IMR-90 (cell line): ENCODE results near the gene CASKIN1. TPM values are rescaled to one million over a fixed set of nuclear protein-coding genes. Genes with fewer than 3 reads are reported as not detected.
A peak's percentile ranks its signal among the peaks of the same experiment; 100 is the strongest.

Experiments
- ATAC-seq: fragments of 200-7000 bp; cut with Tn5 transposase; 2 replicates; pipeline ENCODE4 v1.9.1; 2020; ENCODE audit warnings: low read depth, mild to moderate bottlenecking, moderate library complexity
- BruUV-seq: library from RNA; stranded (reverse); fragments of 400-500 nt; replicated peaks from 2 replicates; lab custom pipeline; 2021; lab: Mats Ljungman, UMichigan
- CTCF ChIA-PET: fragments of 300-600 bp; formaldehyde crosslinking; extraction: SDS; loops from one replicate; lab custom pipeline; 2021; ENCODE audit warnings: antibody characterized with exemption; lab: Yijun Ruan, JAX
- POLR2A ChIA-PET: fragments of 300-600 bp; sonication (Branson Sonifier 250); formaldehyde crosslinking; loops from one replicate; lab custom pipeline; 2022; ENCODE audit warnings: antibody characterized with exemption; ENCODE audit not compliant: unreplicated experiment; lab: Charles Lee
- DNase-seq: peaks from one replicate; pipeline ENCODE4 v3.0.0; 2013
- H2AFZ ChIP-seq: replicated peaks from 2 replicates; pipeline ENCODE3; 2013; ENCODE audit warnings: low read length, mild to moderate bottlenecking; ENCODE audit not compliant: poor library complexity
- H2AK5ac ChIP-seq: 2 replicates; pipeline ENCODE4 v1.6.1; 2013; ENCODE audit warnings: low read depth, low read length, inconsistent platforms
- H2AK9ac ChIP-seq: replicated peaks from 2 replicates; pipeline ENCODE3; 2013; ENCODE audit warnings: mild to moderate bottlenecking, low read depth, low read length, moderate library complexity; ENCODE audit not compliant: poor library complexity
- H2BK120ac ChIP-seq: 2 replicates; pipeline ENCODE4 v1.6.1; 2013; ENCODE audit warnings: low read depth, low read length, inconsistent platforms
- H2BK15ac ChIP-seq: 3 replicates; pipeline ENCODE4 v1.6.1; 2013; ENCODE audit warnings: low read depth, low read length, inconsistent platforms
- H2BK20ac ChIP-seq: 2 replicates; pipeline ENCODE4 v1.6.1; 2013; ENCODE audit warnings: low read depth, mild to moderate bottlenecking, inconsistent platforms, low read length, moderate library complexity
- H2BK5ac ChIP-seq: 2 replicates; pipeline ENCODE4 v1.6.1; 2013; ENCODE audit warnings: mild to moderate bottlenecking, low read depth, low read length, inconsistent platforms; ENCODE audit not compliant: poor library complexity, severe bottlenecking
- H3K14ac ChIP-seq: replicated peaks from 2 replicates; pipeline ENCODE4 v1.6.1; 2013; ENCODE audit warnings: low read depth, low read length, inconsistent platforms
- H3K18ac ChIP-seq: 2 replicates; pipeline ENCODE4 v1.6.1; 2013; ENCODE audit warnings: low read depth, low read length, control low read depth
- H3K23ac ChIP-seq: 2 replicates; pipeline ENCODE4 v1.6.1; 2013; ENCODE audit warnings: low read depth, low read length, inconsistent platforms
- H3K27ac ChIP-seq: 2 replicates; pipeline ENCODE4 v1.5.1; 2013; ENCODE audit warnings: mild to moderate bottlenecking, control low read depth, low read length; ENCODE audit not compliant: insufficient read depth
- H3K27me3 ChIP-seq: 2 replicates; pipeline ENCODE4 v1.6.1; 2013; ENCODE audit warnings: low read length; ENCODE audit not compliant: control insufficient read depth, insufficient read depth
- H3K36me3 ChIP-seq: 2 replicates; pipeline ENCODE4 v1.6.1; 2013; ENCODE audit warnings: low read length, mixed read lengths; ENCODE audit not compliant: control insufficient read depth, insufficient read depth
- H3K4ac ChIP-seq: 2 replicates; pipeline ENCODE4 v1.6.1; 2013; ENCODE audit warnings: low read depth, low read length, inconsistent platforms
- H3K4me1 ChIP-seq: 2 replicates; pipeline ENCODE4 v1.6.1; 2013; ENCODE audit warnings: low read length, mixed read lengths; ENCODE audit not compliant: control insufficient read depth, insufficient read depth
- H3K4me2 ChIP-seq: 2 replicates; pipeline ENCODE4 v1.6.1; 2013; ENCODE audit warnings: low read depth, mild to moderate bottlenecking, control low read depth, low read length, moderate library complexity
- H3K4me3 ChIP-seq: 2 replicates; pipeline ENCODE4 v1.5.1; 2013; ENCODE audit warnings: low read depth, mild to moderate bottlenecking, control low read depth, low read length, moderate library complexity; ENCODE audit not compliant: insufficient read depth
- H3K56ac ChIP-seq: 2 replicates; pipeline ENCODE4 v1.6.1; 2013; ENCODE audit warnings: low read length, inconsistent platforms; ENCODE audit not compliant: insufficient read depth; ENCODE audit errors: extremely low read depth
- H3K79me1 ChIP-seq, 2 experiments: 2 replicates each; pipeline ENCODE4 v1.6.1; 2013; ENCODE audit warnings: low read length in 2 of 2, inconsistent platforms in 1 of 2, low read depth in 1 of 2
- H3K9ac ChIP-seq: 2 replicates; pipeline ENCODE4 v1.6.1; 2013; ENCODE audit warnings: low read depth, low read length, control low read depth
- H3K9me1 ChIP-seq: 2 replicates; pipeline ENCODE4 v1.6.1; 2013; ENCODE audit warnings: low read length, inconsistent platforms; ENCODE audit not compliant: insufficient read depth
- H3K9me3 ChIP-seq: 2 replicates; pipeline ENCODE4 v1.6.1; 2013; ENCODE audit warnings: low read length; ENCODE audit not compliant: control insufficient read depth, insufficient read depth
- H4K20me1 ChIP-seq: 2 replicates; pipeline ENCODE4 v1.6.1; 2013; ENCODE audit warnings: low read length, inconsistent platforms; ENCODE audit not compliant: insufficient read depth
- H4K5ac ChIP-seq: 2 replicates; pipeline ENCODE4 v1.6.1; 2013; ENCODE audit warnings: mild to moderate bottlenecking, low read depth, low read length, control low read depth
- H4K8ac ChIP-seq, 2 experiments: 2 replicates each; pipeline ENCODE4 v1.6.1; 2013; ENCODE audit warnings: low read depth in 2 of 2, low read length in 2 of 2, control low read depth in 1 of 2, inconsistent platforms in 1 of 2
- H4K91ac ChIP-seq: 2 replicates; pipeline ENCODE4 v1.6.1; 2013; ENCODE audit warnings: low read depth, low read length, inconsistent platforms; ENCODE audit not compliant: insufficient read depth
- BHLHE40 ChIP-seq: fragments of 150-350 bp; IDR thresholded peaks from 2 replicates; pipeline ENCODE4 v1.6.1; 2016; ENCODE audit warnings: mild to moderate bottlenecking, low read depth, low read length
- CEBPB ChIP-seq: IDR thresholded peaks from 2 replicates; pipeline ENCODE4 v1.6.1; 2012; ENCODE audit warnings: low read depth, low read length, improper control_type of control experiment
- FOS ChIP-seq: fragments of 150-350 bp; IDR thresholded peaks from 2 replicates; pipeline ENCODE4 v1.6.1; 2016; ENCODE audit warnings: low read depth, low read length
- MAZ ChIP-seq: IDR thresholded peaks from 2 replicates; pipeline ENCODE4 v1.6.1; 2012; ENCODE audit warnings: low read depth, mild to moderate bottlenecking, low read length, improper control_type of control experiment, moderate library complexity, borderline replicate concordance
- MXI1 ChIP-seq: IDR thresholded peaks from 2 replicates; pipeline ENCODE4 v1.6.1; 2012; ENCODE audit warnings: low read depth, mild to moderate bottlenecking, low read length, moderate library complexity, borderline replicate concordance
- POLR2A ChIP-seq: IDR thresholded peaks from 2 replicates; pipeline ENCODE4 v1.6.1; 2012; ENCODE audit warnings: mild to moderate bottlenecking, low read depth, low read length
- SMC3 ChIP-seq: fragments of 150-350 bp; IDR thresholded peaks from 2 replicates; pipeline ENCODE4 v1.6.1; 2016; ENCODE audit warnings: low read depth, mild to moderate bottlenecking, antibody characterized with exemption, low read length, moderate library complexity
- WGBS, 2 experiments: methylation state at CpG; one replicate each; pipeline versions ENCODE4 v1.1.5 to v1.1.7; 2013; ENCODE audit warnings: missing lambda C conversion rate in 2 of 2; ENCODE audit not compliant: insufficient read length in 1 of 2; ENCODE audit errors: extremely low coverage in 2 of 2; 5-methylcytosine and 5-hydroxymethylcytosine counted together
- dilution Hi-C: fragments of 300-500 bp; cut with HindIII; formaldehyde crosslinking; loops from one replicate; pipeline ENCODE4 v1.14.3; 2018; ENCODE audit warnings: low sequenced_read_pairs; ENCODE audit not compliant: unreplicated experiment
- in situ Hi-C: fragments of 300-500 bp; cut with MboI; formaldehyde crosslinking; loops from 3 replicates; pipeline ENCODE4 v1.14.3; 2019; ENCODE audit warnings: low sequenced_read_pairs, inconsistent platforms, mixed read lengths
- intact Hi-C: fragments of 100-400 bp; cut with micrococcal nuclease; formaldehyde crosslinking; loops from 2 replicates; pipeline ENCODE4 v1.10.0; 2022
- polyA plus RNA-seq, 3 experiments: library from polyadenylated mRNA; depleted of rRNA; stranded (reverse); fragments of >200 nt; gene quantifications; 2 replicates each; pipeline ENCODE4 v1.2.3, GENCODE V29; 2012; ENCODE audit warnings: low replicate concordance in 1 of 3
- total RNA-seq: library from RNA; depleted of rRNA; stranded (reverse); fragments of >200 nt; gene quantifications from 2 replicates; pipeline ENCODE4 v1.2.3, GENCODE V29; 2012

Gene CASKIN1
- total and polyA plus RNA-seq, 2 of the 4 experiments (the other 2 are of a cell fraction), result 0.05 TPM; not detected in 1

- TF ChIP-seq SMC3 (no peak), MXI1 (peak; percentile 95), BHLHE40 (peak; percentile 76)
Observed at GRCh38 chr16:2155091-2155950, 41.1 kb downstream of the CASKIN1 start, which contains the start of gene TRAF7 (continued).

- Histone ChIP-seq H3K4me3 (peak overlapping the region; percentile 64), H2AFZ (no peak overlapping the region), H3K27ac (peak overlapping the region; percentile 79), H3K4me2 (peak overlapping the region; percentile 98), H2BK5ac (peak overlapping the region; percentile 72), H3K9ac (peak overlapping the region; percentile 95), H2AK9ac (peak overlapping the region; percentile 100), H3K27me3 (no peaks in the 10 kb centered on the region), H4K8ac (peak overlapping the region; percentile 61 to 76), H2AK5ac (peak overlapping the region; percentile 97), H3K9me1 (peaks cover 15% of the 10 kb centered on the region), H2BK120ac (0 out of 2 replicates have a peak overlapping the region, but pooled peaks have one; percentile 10), H3K14ac (peak overlapping the region; percentile 97), H3K9me3 (no peaks in the 10 kb centered on the region), H2BK20ac (no peak overlapping the region), H3K56ac (peak overlapping the region; percentile 89), H4K5ac (no peak overlapping the region), H3K4ac (peak overlapping the region; percentile 90), H2BK15ac (no peak overlapping the region), H3K18ac (peak overlapping the region; percentile 1; the same call in 1 of the 2 replicates), H3K36me3 (peaks cover 32% of the 10 kb centered on the region), H3K79me1 (peaks cover 11 to 89% of the 10 kb centered on the region in 2 experiments; a peak in 3 of 4 replicates), H4K20me1 (peaks cover 92% of the 10 kb centered on the region), H4K91ac (peak overlapping the region; percentile 65), H3K4me1 (peaks cover 50% of the 10 kb centered on the region), H3K23ac (peak overlapping the region; percentile 91)
- intact Hi-C loops (no loop called here), dilution Hi-C loops (no loop called here), in situ Hi-C loops (no loop called here)
- DNase-seq, result no peak
- POLR2A ChIA-PET, result interaction anchor here (1.2 kb wide), 1 partner anchor 131 kb away, joined by 4 read pairs; no protein-coding TSS in a partner anchor
- TSS peak; percentile 95 for BruUV-seq
- 1% methylated on average over 16 of the region's 23 CpGs; no CpG with 5 or more reads in 1 of the 2 experiments for WGBS, 2 experiments
- TF ChIP-seq MAZ, result no peak
- TF ChIP-seq CEBPB, result no peak
- no peak for TF ChIP-seq FOS
- no peak for TF ChIP-seq POLR2A
- no peak for ATAC-seq
- CTCF ChIA-PET, result interaction anchor here (0.5 to 1.0 kb wide), 4 partner anchors 12 to 208 kb away, joined by 3 to 6 read pairs (median 3); no protein-coding TSS in a partner anchor
Observed at GRCh38 chr16:2154533-2155090, 41.8 kb downstream of the CASKIN1 start.
